ENCODE measurements around the gene AGFG1. TPM values are rescaled to one million over a fixed set of nuclear protein-coding genes. Genes with fewer than 3 reads are reported as not detected.

The AGFG1 gene
- total RNA-seq, 1 donor from 2014 or later = 84.1 TPM

GRCh38 chr2:227610123-227610522 lies 138.2 kb downstream of the AGFG1 start:
- no peaks in the 10 kb centered on the region for H4K20me1 ChIP-seq (ENCODE audit: insufficient read depth, low read length)
- H3K36me3 Mint-ChIP-seq (ENCODE audit: low read depth, unreplicated experiment) = no peaks in the 10 kb centered on the region
- no peak overlapping the region for H3K27ac ChIP-seq (ENCODE audit: low read depth, low read length)
- H3K9ac ChIP-seq (ENCODE audit: low read length) = no peak overlapping the region
- no peaks in the 10 kb centered on the region for H3K27me3 ChIP-seq (ENCODE audit: insufficient read depth, low read length)
- H3K4me1 Mint-ChIP-seq (ENCODE audit: low read depth, unreplicated experiment) = peaks cover 4% of the 10 kb centered on the region
- H3K27ac Mint-ChIP-seq (ENCODE audit: unreplicated experiment) = no peak overlapping the region
- TF ChIP-seq, protein P1, sequence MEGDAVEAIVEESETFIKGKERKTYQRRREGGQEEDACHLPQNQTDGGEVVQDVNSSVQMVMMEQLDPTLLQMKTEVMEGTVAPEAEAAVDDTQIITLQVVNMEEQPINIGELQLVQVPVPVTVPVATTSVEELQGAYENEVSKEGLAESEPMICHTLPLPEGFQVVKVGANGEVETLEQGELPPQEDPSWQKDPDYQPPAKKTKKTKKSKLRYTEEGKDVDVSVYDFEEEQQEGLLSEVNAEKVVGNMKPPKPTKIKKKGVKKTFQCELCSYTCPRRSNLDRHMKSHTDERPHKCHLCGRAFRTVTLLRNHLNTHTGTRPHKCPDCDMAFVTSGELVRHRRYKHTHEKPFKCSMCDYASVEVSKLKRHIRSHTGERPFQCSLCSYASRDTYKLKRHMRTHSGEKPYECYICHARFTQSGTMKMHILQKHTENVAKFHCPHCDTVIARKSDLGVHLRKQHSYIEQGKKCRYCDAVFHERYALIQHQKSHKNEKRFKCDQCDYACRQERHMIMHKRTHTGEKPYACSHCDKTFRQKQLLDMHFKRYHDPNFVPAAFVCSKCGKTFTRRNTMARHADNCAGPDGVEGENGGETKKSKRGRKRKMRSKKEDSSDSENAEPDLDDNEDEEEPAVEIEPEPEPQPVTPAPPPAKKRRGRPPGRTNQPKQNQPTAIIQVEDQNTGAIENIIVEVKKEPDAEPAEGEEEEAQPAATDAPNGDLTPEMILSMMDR (IDR thresholded peaks at IDR 0.05; ENCODE audit: insufficient read depth, low read depth, low read length) = no peak
- TF ChIP-seq EZH2 (IDR thresholded peaks at IDR 0.05; ENCODE audit: insufficient read depth, low read length) = no peak
- no peaks in the 10 kb centered on the region for H3K36me3 ChIP-seq (ENCODE audit: insufficient read depth, low read length)
- H3K79me2 ChIP-seq (ENCODE audit: insufficient read depth, low read length) = no peaks in the 10 kb centered on the region
- no peak for FAIRE-seq
- DNase-seq (ENCODE audit: low read depth) = no peak
- H3K9me3 ChIP-seq (ENCODE audit: insufficient read depth, low read depth, low read length) = no peaks in the 10 kb centered on the region
- no peak overlapping the region for H3K4me3 Mint-ChIP-seq (ENCODE audit: unreplicated experiment)
- no peak overlapping the region for H2AFZ ChIP-seq (ENCODE audit: low read depth, low read length)
- peaks cover 5% of the 10 kb centered on the region for H3K27me3 Mint-ChIP-seq (ENCODE audit: low read depth, unreplicated experiment)
- H3K4me2 ChIP-seq (ENCODE audit: low read length) = no peak overlapping the region
- H3K4me1 ChIP-seq (ENCODE audit: insufficient read depth, low read length) = no peaks in the 10 kb centered on the region
- no peak overlapping the region for H3K4me3 ChIP-seq (ENCODE audit: insufficient read depth, low read depth, low read length)
- H3K9me3 Mint-ChIP-seq (ENCODE audit: unreplicated experiment) = no peaks in the 10 kb centered on the region

Small RNA genes within 50 kb of the gene (microRNA-seq; reads per million reads assigned to microRNA genes)
- gene MIR5703 = 0.82 reads per million

Other genes with a start within 250 kb of the AGFG1 start
- gene MFF, start 146.9 kb upstream of the AGFG1 start, total RNA-seq = 49.7 and 51.6 TPM in 2 replicates
- gene TM4SF20, start 92.8 kb upstream of the AGFG1 start, total RNA-seq = not detected in 2 replicates
- not detected in 2 replicates for gene SCYGR1, start 84.2 kb upstream of the AGFG1 start, total RNA-seq
- gene SCYGR2, start 126.7 kb downstream of the AGFG1 start, total RNA-seq = not detected in 2 replicates
- not detected in 2 replicates for gene SCYGR3, start 142.7 kb downstream of the AGFG1 start, total RNA-seq
- not detected in 2 replicates for gene SCYGR4, start 145.3 kb downstream of the AGFG1 start, total RNA-seq
- gene SCYGR5, start 194.6 kb downstream of the AGFG1 start, total RNA-seq = not detected in 2 replicates
- gene SLC19A3, start 245.9 kb downstream of the AGFG1 start, total RNA-seq = 0.12 and 0.14 TPM in 2 replicates

Measured in astrocyte (in vitro differentiated cells and primary cell).